ENCODE results near the gene POC1A. TPM values are rescaled to one million over a fixed set of nuclear protein-coding genes. Genes with fewer than 3 reads are reported as not detected.

POC1A gene
- polyA plus RNA-seq, 1 donor from 2014 or later, result 1.3 TPM

GRCh38 chr3:52025453-52025852 is 128.8 kb downstream of the POC1A start:
- Histone ChIP-seq H3K9ac (ENCODE audit: low read length) (no peak overlapping the region), H3K27ac (ENCODE audit: low read length) (no peak overlapping the region), H3K9me3 (ENCODE audit: low read length) (no peaks in the 10 kb centered on the region)

More at GRCh38 chr3:52025453-52025852, 128.8 kb downstream of the POC1A start:
- no peaks in the 10 kb centered on the region for H3F3A ChIP-seq (ENCODE audit: insufficient read depth, low read length, poor library complexity, severe bottlenecking)
- H3K79me2 ChIP-seq (replicated peaks; ENCODE audit: insufficient read depth, low read length), result no peaks in the 10 kb centered on the region
- H3K9me2 ChIP-seq (ENCODE audit: insufficient read depth, low read length), result no peaks in the 10 kb centered on the region
- H4K20me1 ChIP-seq (ENCODE audit: insufficient read depth), result no peaks in the 10 kb centered on the region
- no peak overlapping the region for H3K4me2 ChIP-seq (ENCODE audit: low read length)
- H3K4me3 ChIP-seq (ENCODE audit: low read length), result no peak overlapping the region
- no peaks in the 10 kb centered on the region for H3K36me3 ChIP-seq (ENCODE audit: insufficient read depth, low read length)
- no peak overlapping the region for H2AFZ ChIP-seq (ENCODE audit: low read depth, low read length)
- no peak for TF ChIP-seq SMC3 (conservative IDR thresholded peaks at IDR 0.05; ENCODE audit: poor library complexity)
- TF ChIP-seq MXI1 (conservative IDR thresholded peaks at IDR 0.05; ENCODE audit: poor library complexity, severe bottlenecking), result no peak
- no peak for TF ChIP-seq CTCF (IDR thresholded peaks at IDR 0.05; ENCODE audit: poor library complexity, severe bottlenecking)
- TF ChIP-seq REST (IDR thresholded peaks at IDR 0.05; ENCODE audit: borderline replicate concordance), result no peak
- no peak for TF ChIP-seq EZH2 (IDR thresholded peaks at IDR 0.05; ENCODE audit: borderline replicate concordance, insufficient read depth, low read length, poor library complexity, severe bottlenecking)
- no peak for TF ChIP-seq EP300 (conservative IDR thresholded peaks at IDR 0.05; ENCODE audit: poor library complexity, severe bottlenecking)
- TF ChIP-seq TAF1 (IDR thresholded peaks at IDR 0.05; ENCODE audit: low read depth), result no peak
- TF ChIP-seq POLR2AphosphoS5 (IDR thresholded peaks at IDR 0.05), result no peak
- no peak for TF ChIP-seq RAD21 (conservative IDR thresholded peaks at IDR 0.05)
- no peaks in the 10 kb centered on the region for H3K27me3 ChIP-seq (ENCODE audit: insufficient read depth, low read depth, low read length)

Other genes starting within 250 kb of the POC1A start
- gene RRP9, start 212.5 kb downstream of the POC1A start, polyA plus RNA-seq, result 26.8 and 26.9 TPM in 2 replicates
- gene PARP3, start 212.1 kb downstream of the POC1A start, polyA plus RNA-seq, result 5.3 and 5.6 TPM in 2 replicates
- gene GPR62, start 199.0 kb downstream of the POC1A start, polyA plus RNA-seq, result not detected in 2 replicates
- 251 and 327 TPM in 2 replicates for gene PCBP4, start 187.0 kb downstream of the POC1A start, polyA plus RNA-seq
- 0.50 and 0.81 TPM in 2 replicates for gene ABHD14B, start 180.4 kb downstream of the POC1A start, polyA plus RNA-seq
- 57.8 and 75.8 TPM in 2 replicates for gene ABHD14A, start 179.4 kb downstream of the POC1A start, polyA plus RNA-seq
- 14.4 and 17.9 TPM in 2 replicates for gene ACY1, start 170.9 kb downstream of the POC1A start, polyA plus RNA-seq
- gene RPL29, start 158.5 kb downstream of the POC1A start, polyA plus RNA-seq, result 846 and 977 TPM in 2 replicates
- 8.5 and 9.3 TPM in 2 replicates for gene DUSP7, start 97.9 kb downstream of the POC1A start, polyA plus RNA-seq
- gene ALAS1, start 43.7 kb upstream of the POC1A start, polyA plus RNA-seq, result 66.0 and 66.7 TPM in 2 replicates
- gene TLR9, start 71.2 kb upstream of the POC1A start, polyA plus RNA-seq, result not detected in 2 replicates
- gene TWF2, start 84.7 kb upstream of the POC1A start, polyA plus RNA-seq, result 58.5 and 61.7 TPM in 2 replicates
- gene PPM1M, start 91.3 kb upstream of the POC1A start, polyA plus RNA-seq, result 1.1 and 1.6 TPM in 2 replicates
- gene WDR82, start 124.2 kb upstream of the POC1A start, polyA plus RNA-seq, result 151 and 163 TPM in 2 replicates
- 5.0 and 5.8 TPM in 2 replicates for gene GLYCTK, start 133.4 kb upstream of the POC1A start, polyA plus RNA-seq
- 5.4 and 6.0 TPM in 2 replicates for gene DNAH1, start 161.9 kb upstream of the POC1A start, polyA plus RNA-seq

Measured in neural cell (in vitro differentiated cells).